ENCODE results near the gene BFAR. TPM values are rescaled to one million over a fixed set of nuclear protein-coding genes. Genes with fewer than 3 reads are reported as not detected.
A peak's percentile ranks its signal among the peaks of the same experiment; 100 is the strongest.
"Not testable (repeated sequence)": the region's sequence is repeated elsewhere in the genome, so short reads cannot be mapped to it uniquely, and the experiment has no call there.

BFAR gene
- total and polyA plus RNA-seq, 3 experiments from 2014 or later: 49.4 to 87.7 (median 79.1) TPM

GRCh38 chr16:14682121-14682520 lies 49.4 kb downstream of the BFAR start:
- Histone ChIP-seq H3K9me3 (ENCODE audit: low read length) (no peaks in the 10 kb centered on the region), H3K27ac (ENCODE audit: low read depth, low read length) (no peak overlapping the region), H3K4me1 (ENCODE audit: insufficient read depth, low read length) (no peaks in the 10 kb centered on the region), H3K27me3 (ENCODE audit: insufficient read depth, low read length, poor library complexity, severe bottlenecking) (no peaks in the 10 kb centered on the region), H3K4me3 (ENCODE audit: low read length) (no peak overlapping the region), H3K36me3 (ENCODE audit: insufficient read depth, low read length) (no peaks in the 10 kb centered on the region)
- H3K27ac Mint-ChIP-seq: peak overlapping the region in 1 of 8 donors; percentile 19
- no peak overlapping the region for H3K4me3 Mint-ChIP-seq
- CTCF ChIA-PET: interaction anchor here (0.7 kb wide), 1 partner anchor 19 kb away, joined by 3 read pairs; no protein-coding TSS in a partner anchor
- no peak for DNase-seq
- H3K36me3 Mint-ChIP-seq: no peaks in the 10 kb centered on the region
- H3K27me3 Mint-ChIP-seq: peaks cover 3 to 14% of the 10 kb centered on the region in 2 donors
- no peaks in the 10 kb centered on the region for H3K4me1 Mint-ChIP-seq
- no peaks in the 10 kb centered on the region for H3K9me3 Mint-ChIP-seq
- POLR2A ChIA-PET: no interaction called here

GRCh38 chr16:14685870-14686793 lies 53.4 kb downstream of the BFAR start:
- H3K4me1 Mint-ChIP-seq, POLR2A ChIA-PET: not testable (repeated sequence)

DNA sequence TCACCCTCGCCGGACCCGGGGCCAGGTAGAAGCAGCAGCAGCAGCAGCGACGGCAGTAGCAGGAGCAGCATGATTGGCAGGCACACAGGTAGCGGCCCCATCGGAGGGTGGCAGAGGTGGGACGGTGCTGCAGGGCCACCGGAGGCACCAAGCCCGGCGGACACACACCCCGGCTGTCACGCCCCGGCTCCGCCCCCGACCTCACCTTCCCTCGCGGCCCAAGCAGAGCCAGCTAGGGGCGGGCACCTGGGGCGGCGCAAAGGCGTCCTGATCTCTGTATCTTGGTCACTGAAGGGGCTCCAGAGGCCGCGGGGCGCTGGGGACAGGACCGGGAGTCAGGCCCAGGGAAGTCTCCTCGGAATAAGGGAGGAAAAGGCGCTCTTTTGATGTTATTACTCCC lies 61.4 kb downstream of the BFAR start, which contains the start of gene PLA2G10:
Gene PLA2G10 (minus strand): TSS at position 180 of the 400 bp plus-strand sequence. CDS start 79 bp downstream, at position 101.
- H3K4me3 ChIP-seq (ENCODE audit: low read length); H3K36me3 ChIP-seq (ENCODE audit: insufficient read depth, low read length); DNase-seq; H3K9me3 Mint-ChIP-seq; CTCF ChIA-PET; H3K27me3 Mint-ChIP-seq; H3K4me3 Mint-ChIP-seq; H3K27ac Mint-ChIP-seq; H3K36me3 Mint-ChIP-seq; H3K4me1 ChIP-seq (ENCODE audit: insufficient read depth, low read length); H3K27me3 ChIP-seq (ENCODE audit: insufficient read depth, low read length, poor library complexity, severe bottlenecking); H3K27ac ChIP-seq (ENCODE audit: low read depth, low read length); H3K4me1 Mint-ChIP-seq; H3K9me3 ChIP-seq (ENCODE audit: low read length); POLR2A ChIA-PET: not testable (repeated sequence)

More at GRCh38 chr16:14685870-14686793, 53.4 kb downstream of the BFAR start:
- H3K27me3 ChIP-seq (ENCODE audit: insufficient read depth, low read length, poor library complexity, severe bottlenecking); H3K36me3 ChIP-seq (ENCODE audit: insufficient read depth, low read length); DNase-seq; H3K27ac ChIP-seq (ENCODE audit: low read depth, low read length); H3K27ac Mint-ChIP-seq; H3K9me3 Mint-ChIP-seq; H3K4me3 Mint-ChIP-seq; H3K36me3 Mint-ChIP-seq; H3K9me3 ChIP-seq (ENCODE audit: low read length); H3K4me3 ChIP-seq (ENCODE audit: low read length); H3K27me3 Mint-ChIP-seq; H3K4me1 ChIP-seq (ENCODE audit: insufficient read depth, low read length); CTCF ChIA-PET: not testable (repeated sequence)

GRCh38 chr16:14701859-14702258 lies 69.1 kb downstream of the BFAR start:
- CTCF ChIA-PET; H3K27me3 Mint-ChIP-seq; H3K9me3 ChIP-seq (ENCODE audit: low read length): not testable (repeated sequence)

GRCh38 chr16:14702672-14703071 lies 69.9 kb downstream of the BFAR start:
- H3K27ac ChIP-seq (ENCODE audit: low read depth, low read length); POLR2A ChIA-PET; H3K36me3 Mint-ChIP-seq; H3K9me3 ChIP-seq (ENCODE audit: low read length); H3K36me3 ChIP-seq (ENCODE audit: insufficient read depth, low read length); H3K4me1 Mint-ChIP-seq; H3K4me3 Mint-ChIP-seq; H3K4me3 ChIP-seq (ENCODE audit: low read length); H3K27me3 ChIP-seq (ENCODE audit: insufficient read depth, low read length, poor library complexity, severe bottlenecking); H3K27ac Mint-ChIP-seq; H3K4me1 ChIP-seq (ENCODE audit: insufficient read depth, low read length); H3K9me3 Mint-ChIP-seq; DNase-seq; H3K27me3 Mint-ChIP-seq; CTCF ChIA-PET: not testable (repeated sequence)

More at GRCh38 chr16:14701859-14702258, 69.1 kb downstream of the BFAR start:
- POLR2A ChIA-PET; H3K36me3 ChIP-seq (ENCODE audit: insufficient read depth, low read length); H3K27me3 ChIP-seq (ENCODE audit: insufficient read depth, low read length, poor library complexity, severe bottlenecking); H3K4me3 Mint-ChIP-seq; H3K4me3 ChIP-seq (ENCODE audit: low read length); H3K27ac ChIP-seq (ENCODE audit: low read depth, low read length); DNase-seq; H3K27ac Mint-ChIP-seq; H3K4me1 ChIP-seq (ENCODE audit: insufficient read depth, low read length); H3K9me3 Mint-ChIP-seq; H3K4me1 Mint-ChIP-seq; H3K36me3 Mint-ChIP-seq: not testable (repeated sequence)

DNA sequence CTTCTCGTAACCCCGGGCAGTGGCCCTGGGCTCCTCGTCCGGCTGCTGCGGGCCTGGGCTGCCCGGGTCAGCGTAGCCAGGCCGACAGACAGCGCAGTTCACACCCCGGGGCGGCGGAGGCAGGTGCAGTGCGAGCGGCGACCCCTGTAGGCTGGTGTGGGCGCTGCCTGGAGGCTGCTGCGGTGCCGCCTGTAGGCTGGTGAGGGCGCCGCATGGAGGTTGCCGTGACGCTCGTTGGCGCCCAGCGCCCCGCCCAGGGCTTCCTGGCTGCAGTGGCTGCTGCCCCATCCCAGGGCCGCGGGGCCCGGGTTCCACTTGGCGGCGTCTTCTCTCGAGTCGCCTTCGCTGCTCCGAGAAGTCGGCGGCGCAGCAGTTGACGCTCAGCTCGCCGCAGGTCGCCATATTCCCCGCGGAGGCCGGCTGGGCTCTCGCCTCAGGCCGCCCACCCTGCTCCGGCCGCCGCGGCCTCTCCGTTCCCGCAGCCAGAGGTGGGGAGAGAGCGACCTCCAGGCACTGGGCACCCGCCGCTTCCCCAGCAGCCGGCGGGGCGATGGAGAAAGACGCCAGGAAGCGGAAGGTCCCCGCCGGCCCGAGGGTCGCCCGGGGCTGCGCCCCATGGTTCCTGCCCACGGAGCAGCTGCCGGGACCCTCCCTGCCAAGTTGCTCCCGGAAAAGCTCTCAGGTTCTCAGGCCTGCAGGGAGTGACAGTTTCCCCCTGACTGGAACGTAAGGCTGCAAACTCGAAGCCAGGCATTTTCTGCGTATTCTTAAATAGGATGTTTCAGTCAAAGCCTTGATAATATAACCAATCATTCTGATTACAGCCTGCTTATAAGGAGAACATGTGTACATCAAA lies 70.6 kb downstream of the BFAR start, which contains the start of gene NPIPA3:
Gene NPIPA3 (plus strand): TSS at position 256 of the 856 bp plus-strand sequence. CDS start 5,533 bp downstream, outside the sequence.
- H3K9me3 ChIP-seq (ENCODE audit: low read length); H3K36me3 ChIP-seq (ENCODE audit: insufficient read depth, low read length); DNase-seq; H3K27ac Mint-ChIP-seq; H3K4me1 Mint-ChIP-seq; POLR2A ChIA-PET; H3K27me3 Mint-ChIP-seq; H3K27ac ChIP-seq (ENCODE audit: low read depth, low read length); H3K4me3 ChIP-seq (ENCODE audit: low read length); H3K9me3 Mint-ChIP-seq; H3K4me3 Mint-ChIP-seq; H3K36me3 Mint-ChIP-seq; H3K4me1 ChIP-seq (ENCODE audit: insufficient read depth, low read length); H3K27me3 ChIP-seq (ENCODE audit: insufficient read depth, low read length, poor library complexity, severe bottlenecking); CTCF ChIA-PET: not testable (repeated sequence)

Other genes with a start within 250 kb of the BFAR start
- gene PARN, start 2.7 kb upstream of the BFAR start, total RNA-seq: 10 to 100 TPM; 45.9 to 48.2 TPM
- gene PARN, start 2.7 kb upstream of the BFAR start, polyA plus RNA-seq: 46.0 TPM
- gene PLA2G10, start 61.4 kb downstream of the BFAR start, total RNA-seq: not detected
- not detected for gene PLA2G10, start 61.4 kb downstream of the BFAR start, polyA plus RNA-seq
- 1 to 10 TPM in 1 of 2 experiments, under 1 TPM in 1; 0.69 to 1.8 TPM for gene NPIPA3, start 70.5 kb downstream of the BFAR start, total RNA-seq
- gene NPIPA3, start 70.5 kb downstream of the BFAR start, polyA plus RNA-seq: not detected
- gene NPIPA2, start 109.6 kb downstream of the BFAR start, total RNA-seq: 1 to 10 TPM in 1 of 2 experiments, under 1 TPM in 1; 0.71 to 1.4 TPM
- not detected for gene NPIPA2, start 109.6 kb downstream of the BFAR start, polyA plus RNA-seq
- 10 to 100 TPM; 81.5 to 85.3 TPM for gene NOMO1, start 200.8 kb downstream of the BFAR start, total RNA-seq
- gene NOMO1, start 200.8 kb downstream of the BFAR start, polyA plus RNA-seq: 40.8 TPM